NCI-H128 (cell line): ENCODE data around the gene AXDND1.

Source experiments
- DNase-seq: peaks from one replicate; lab custom pipeline; 2025; ENCODE audit not compliant: unreplicated experiment; lab: John Stamatoyannopoulos, UW

The AXDND1 gene

DNA sequence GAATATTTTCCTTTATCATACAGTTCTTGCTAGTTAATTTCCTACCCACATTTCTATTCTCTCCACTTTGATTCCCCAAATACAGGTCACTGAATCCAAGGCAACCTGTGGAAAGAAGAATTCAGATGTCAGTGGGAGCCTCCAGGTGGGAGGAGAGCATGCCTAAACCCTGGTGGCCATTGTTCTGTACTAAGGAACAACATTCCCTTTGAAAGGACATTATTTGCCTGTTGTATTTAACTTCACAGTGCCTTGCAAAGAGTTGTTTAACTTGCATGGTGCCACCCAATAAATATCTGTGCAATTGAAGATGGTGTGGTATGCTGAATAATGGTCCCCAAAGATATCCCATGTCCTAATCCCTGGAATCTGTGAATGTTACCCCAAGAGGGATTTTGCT, 188.7 kb downstream of the AXDND1 start:
- no peak for DNase-seq

- DNase-seq, result no peak
These were observed 192.3 kb downstream of the AXDND1 start for GRCh38 chr1:179558078-179558477.

- no peak for DNase-seq
These were observed 209.9 kb downstream of the AXDND1 start, which contains the start of gene NPHS2 for GRCh38 chr1:179575497-179576314. Gene NPHS2 (minus strand): TSS chr1:179575948. CDS start chr1:179575864, 84 bp downstream.

GRCh38 chr1:179576509-179576908, 210.7 kb downstream of the AXDND1 start:
- DNase-seq, result no peak

GRCh38 chr1:179583771-179584320, 218.1 kb downstream of the AXDND1 start:
- DNase-seq, result no peak

DNA sequence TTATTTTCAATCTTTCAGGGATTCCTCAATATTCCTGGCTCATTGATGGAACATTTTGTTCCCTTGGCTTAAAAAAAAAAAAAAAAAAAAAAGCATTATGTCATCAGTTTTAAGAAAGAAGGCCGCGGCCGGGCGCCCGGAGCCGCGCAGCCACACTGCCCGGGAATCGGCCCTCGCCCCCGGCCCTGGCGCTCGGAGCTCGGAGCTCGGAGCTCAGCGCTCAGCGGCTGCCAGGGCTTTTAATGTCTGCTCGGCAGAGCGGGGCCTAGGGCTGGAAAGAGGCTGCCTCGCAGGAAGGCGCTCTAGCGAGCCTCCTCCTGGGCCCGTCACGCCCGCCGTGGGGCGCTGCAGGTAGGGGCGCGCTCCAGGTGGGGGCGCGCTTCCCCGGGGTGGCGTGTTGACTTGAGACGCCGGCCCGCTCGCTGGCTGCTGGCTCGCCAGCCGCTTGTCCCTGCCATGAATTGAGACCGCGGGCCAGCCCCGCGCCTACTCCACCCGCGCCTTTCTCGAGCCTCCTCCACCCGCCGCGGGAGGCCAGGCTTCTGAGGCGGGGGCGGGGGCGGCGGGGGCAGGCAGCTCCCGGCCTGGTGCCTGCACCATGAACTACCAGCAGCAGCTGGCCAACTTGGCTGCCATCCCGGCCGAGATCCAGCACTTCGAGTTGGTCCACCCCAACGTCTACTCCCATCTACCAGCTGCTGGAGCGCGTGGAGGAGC, 220.5 kb downstream of the AXDND1 start:
- DNase-seq, result no peak

GRCh38 chr1:179587336-179587735, 221.6 kb downstream of the AXDND1 start:
- DNase-seq, result no peak

- DNase-seq, result no peak
These were observed 222.8 kb downstream of the AXDND1 start for GRCh38 chr1:179588425-179589024.

DNA sequence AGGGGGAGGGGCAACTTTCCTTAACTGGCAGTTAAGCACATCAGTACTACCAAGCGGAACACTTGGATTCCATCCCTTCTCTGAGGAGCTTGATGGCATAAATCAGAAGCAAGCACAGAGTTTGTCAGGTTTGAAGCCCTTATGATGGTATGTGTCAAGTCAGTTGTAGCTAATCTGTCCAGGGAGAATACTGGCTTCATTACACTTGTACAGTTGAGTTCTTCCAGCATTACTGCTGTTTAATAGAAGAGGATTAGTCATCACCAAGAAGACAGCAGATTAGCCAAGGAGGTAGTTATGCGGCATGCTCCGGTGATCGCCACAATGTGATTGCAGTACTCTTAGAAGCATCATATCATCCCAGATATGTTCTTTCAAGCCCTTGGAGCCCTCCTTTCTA, 223.7 kb downstream of the AXDND1 start:
- no peak for DNase-seq

- DNase-seq, result no peak
These were observed 224.9 kb downstream of the AXDND1 start for GRCh38 chr1:179590671-179591070.

GRCh38 chr1:179591253-179591591, 225.5 kb downstream of the AXDND1 start:
- DNase-seq, result no peak

- no peak for DNase-seq
These were observed 226.1 kb downstream of the AXDND1 start, which contains the start of gene TDRD5 for GRCh38 chr1:179591592-179592580. Gene TDRD5 (plus strand): TSS chr1:179591832. CDS start chr1:179592616, 784 bp downstream.

DNA sequence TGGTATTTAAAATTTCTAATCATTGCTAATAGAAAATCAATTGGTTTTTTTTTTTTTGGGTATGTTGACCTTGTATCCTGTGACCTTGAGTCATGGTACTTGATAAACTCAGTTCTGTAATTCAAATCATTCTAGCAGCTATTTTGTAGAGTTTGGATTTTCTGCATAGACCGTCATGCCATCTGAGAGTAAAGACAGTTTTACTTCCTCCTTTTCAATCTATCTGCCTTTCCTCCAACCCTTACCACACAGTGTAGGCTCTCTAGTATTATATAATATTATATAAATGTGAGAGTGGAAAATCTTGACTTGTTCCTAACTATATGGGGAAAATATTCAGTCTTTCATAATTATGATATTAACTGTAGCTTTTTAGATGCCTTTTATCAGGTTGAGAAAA, 232.9 kb downstream of the AXDND1 start:
- no peak for DNase-seq

GRCh38 chr1:179599623-179600249, 234.0 kb downstream of the AXDND1 start:
- peak; percentile 19 for DNase-seq

DNA sequence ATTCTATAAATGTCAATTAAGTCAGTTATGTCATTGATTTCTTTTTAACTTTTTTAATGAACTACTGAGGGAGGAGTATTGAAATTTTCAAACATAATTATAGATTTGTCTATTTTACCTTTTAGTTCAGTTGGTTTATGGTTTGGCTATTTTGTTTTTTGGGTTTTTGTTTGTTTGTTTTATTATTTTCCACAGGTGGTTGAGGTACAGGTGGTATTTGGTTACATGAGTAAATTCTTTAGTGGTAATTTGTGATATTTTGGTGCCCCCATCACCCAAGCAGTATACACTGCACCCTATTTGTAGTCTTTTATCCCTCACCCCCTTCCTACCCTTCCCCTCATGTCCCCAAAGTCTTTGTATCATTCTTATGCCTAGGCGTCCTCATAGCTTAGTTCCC, 235.3 kb downstream of the AXDND1 start:
- no peak for DNase-seq
